ENCODE data around the gene UBR1.

DNA sequence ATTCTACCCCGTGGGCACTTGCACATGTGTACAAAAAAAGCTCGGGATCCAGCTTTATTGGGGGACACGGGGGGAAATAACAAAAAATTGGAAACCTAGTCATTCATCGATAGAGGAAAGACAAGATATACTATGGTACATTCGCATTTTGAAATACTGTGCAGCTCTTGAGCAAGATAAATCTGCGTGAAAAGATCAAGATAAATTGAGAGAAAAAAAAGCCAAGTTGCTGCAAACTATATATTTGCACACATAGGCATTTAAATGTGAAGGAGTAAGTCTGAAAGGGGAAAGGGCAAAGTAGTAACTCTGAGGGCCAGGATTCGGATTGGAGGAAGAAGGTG lies 620 bp upstream of the UBR1 start:
- TF ChIP-seq, protein P1, sequence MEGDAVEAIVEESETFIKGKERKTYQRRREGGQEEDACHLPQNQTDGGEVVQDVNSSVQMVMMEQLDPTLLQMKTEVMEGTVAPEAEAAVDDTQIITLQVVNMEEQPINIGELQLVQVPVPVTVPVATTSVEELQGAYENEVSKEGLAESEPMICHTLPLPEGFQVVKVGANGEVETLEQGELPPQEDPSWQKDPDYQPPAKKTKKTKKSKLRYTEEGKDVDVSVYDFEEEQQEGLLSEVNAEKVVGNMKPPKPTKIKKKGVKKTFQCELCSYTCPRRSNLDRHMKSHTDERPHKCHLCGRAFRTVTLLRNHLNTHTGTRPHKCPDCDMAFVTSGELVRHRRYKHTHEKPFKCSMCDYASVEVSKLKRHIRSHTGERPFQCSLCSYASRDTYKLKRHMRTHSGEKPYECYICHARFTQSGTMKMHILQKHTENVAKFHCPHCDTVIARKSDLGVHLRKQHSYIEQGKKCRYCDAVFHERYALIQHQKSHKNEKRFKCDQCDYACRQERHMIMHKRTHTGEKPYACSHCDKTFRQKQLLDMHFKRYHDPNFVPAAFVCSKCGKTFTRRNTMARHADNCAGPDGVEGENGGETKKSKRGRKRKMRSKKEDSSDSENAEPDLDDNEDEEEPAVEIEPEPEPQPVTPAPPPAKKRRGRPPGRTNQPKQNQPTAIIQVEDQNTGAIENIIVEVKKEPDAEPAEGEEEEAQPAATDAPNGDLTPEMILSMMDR (conservative IDR thresholded peaks at IDR 0.05; ENCODE audit: low read depth, low read length): no peak
- no peak for TF ChIP-seq EZH2 (IDR thresholded peaks at IDR 0.05; ENCODE audit: borderline replicate concordance, low read depth, low read length, poor library complexity, severe bottlenecking)

All from A673 (cell line).